Measurements from ENCODE around the gene PDXK. TPM values are rescaled to one million over a fixed set of nuclear protein-coding genes. Genes with fewer than 3 reads are reported as not detected.
"Not testable (repeated sequence)": the region's sequence is repeated elsewhere in the genome, so short reads cannot be mapped to it uniquely, and the experiment has no call there.

Gene PDXK
- total and polyA plus RNA-seq, 2 of the 8 experiments (the other 6 are each of a cell fraction or from before 2014, with no cell fraction given) = 78.0 to 112 TPM

DNA sequence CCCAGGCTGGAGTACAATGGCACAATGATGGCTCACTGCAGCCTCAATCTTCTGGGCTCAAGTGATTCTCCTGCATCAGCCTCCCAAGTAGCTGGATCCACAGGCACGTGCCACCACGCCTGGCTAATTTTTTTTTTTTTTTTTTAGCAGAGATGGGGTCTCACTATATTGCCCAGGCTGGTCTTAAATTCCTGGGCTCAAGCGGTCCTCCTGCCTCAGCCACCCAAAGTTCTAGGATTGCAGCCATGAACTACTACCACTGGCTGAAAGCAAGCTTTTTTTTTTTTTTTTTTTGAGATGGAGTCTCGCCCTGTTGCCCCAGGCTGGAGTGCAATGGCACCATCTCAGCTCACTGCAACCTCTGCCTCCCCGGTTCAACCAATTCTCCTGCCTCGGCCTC, 5.8 kb upstream of the PDXK start:
- H4K8ac ChIP-seq (ENCODE audit: extremely low read depth, insufficient read depth, low read length); H2AFZ ChIP-seq (ENCODE audit: low read length); H3K27ac ChIP-seq (ENCODE audit: low read depth, low read length); H3K9me3 ChIP-seq (ENCODE audit: insufficient read depth in 2 of 2, low read depth in 1 of 2, low read length in 1 of 2); H3K4me1 ChIP-seq (replicated peaks in 1 of 4; ENCODE audit: control insufficient read depth in 3 of 4, insufficient read depth in 4 of 4, low read length in 3 of 4); H3K23me2 ChIP-seq (ENCODE audit: low read depth, low read length); H3K23ac ChIP-seq (ENCODE audit: insufficient read length); H3K79me1 ChIP-seq (ENCODE audit: low read depth, low read length); H3K36me3 ChIP-seq (ENCODE audit: control insufficient read depth in 2 of 4, insufficient read depth in 4 of 4, low read length in 3 of 4); H3K9ac ChIP-seq (replicated peaks in 1 of 4; ENCODE audit: extremely low read depth in 1 of 4, low read depth in 3 of 4, low read length in 3 of 4); H3K79me2 ChIP-seq (ENCODE audit: control insufficient read depth in 1 of 2, insufficient read depth in 2 of 2, low read length in 2 of 2); H4K91ac ChIP-seq (replicated peaks; ENCODE audit: insufficient read length, low read length); H3K4ac ChIP-seq (replicated peaks; ENCODE audit: insufficient read length, low read depth, low read length); H2BK12ac ChIP-seq (ENCODE audit: low read depth, low read length); FAIRE-seq; H4K5ac ChIP-seq (ENCODE audit: insufficient read length, low read depth, low read length); H3K14ac ChIP-seq (ENCODE audit: insufficient read length); H3K18ac ChIP-seq (ENCODE audit: extremely low read depth, low read length); H2BK120ac ChIP-seq (replicated peaks; ENCODE audit: low read depth, low read length); H2BK15ac ChIP-seq (ENCODE audit: low read length); DNase-seq (ENCODE audit: low read depth in 1 of 2, low spot score in 2 of 2); H3K56ac ChIP-seq (replicated peaks; ENCODE audit: insufficient read length, low read depth, low read length); H3K4me2 ChIP-seq (ENCODE audit: insufficient read depth in 1 of 2, low read depth in 2 of 2, low read length in 2 of 2); H3K27me3 ChIP-seq (replicated peaks in 1 of 4; ENCODE audit: control insufficient read depth in 3 of 4, extremely low read depth in 1 of 4, insufficient read depth in 3 of 4, low read length in 3 of 4); H2BK20ac ChIP-seq (ENCODE audit: low read length); H3K4me3 ChIP-seq (ENCODE audit: extremely low read depth in 1 of 4, insufficient read depth in 2 of 4, low read depth in 3 of 4, low read length in 4 of 4); H2AK5ac ChIP-seq (ENCODE audit: low read depth, low read length); H4K20me1 ChIP-seq (replicated peaks in 1 of 2; ENCODE audit: control insufficient read depth in 1 of 2, insufficient read depth in 2 of 2, low read length in 2 of 2); H2BK5ac ChIP-seq (ENCODE audit: low read depth, low read length): not testable (repeated sequence)
- CTCF ChIA-PET (ENCODE audit: partially characterized antibody) = interaction anchor here (0.8 to 2.0 kb wide), 2 partner anchors 11 to 16 kb away, joined by 3 to 12 read pairs; no protein-coding TSS in a partner anchor
- 98% methylated on average over 4 of the region's 6 CpGs; no CpG with 5 or more reads in 1 of the 2 experiments for WGBS, 2 experiments (ENCODE audit: extremely low coverage in 1 of 2, insufficient coverage in 1 of 2, insufficient read length in 1 of 2, insufficient replicate concordance in 2 of 2, low coverage in 1 of 2, low lambda C conversion rate in 2 of 2, missing lambda C conversion rate in 1 of 2)
- POLR2A ChIA-PET (ENCODE audit: partially characterized antibody) = interaction anchor here (1.2 kb wide), 1 partner anchor 10 kb away, joined by 6 read pairs; no protein-coding TSS in a partner anchor

Measured in H1 (cell line).